ENCODE data around the gene NELL1. TPM values are rescaled to one million over a fixed set of nuclear protein-coding genes. Genes with fewer than 3 reads are reported as not detected.

The NELL1 gene
- total RNA-seq, 2 donors from 2014 or later: not detected

GRCh38 chr11:20926799-20927540 is 257.6 kb downstream of the NELL1 start:
- Histone ChIP-seq H3K27me3 (no peaks in the 10 kb centered on the region), H3K4me1 (no peaks in the 10 kb centered on the region), H3K9me3 (no peaks in the 10 kb centered on the region), H3K27ac (no peak overlapping the region), H3K36me3 (replicated peaks in 1 of 2; ENCODE audit: insufficient read depth in 1 of 2, low read depth in 2 of 2) (no peaks in the 10 kb centered on the region), H3K4me3 (no peak overlapping the region)
- no peak for DNase-seq
- no peak for ATAC-seq
- intact Hi-C loops (cut with DNase I): no loop called here
- 33 to 38% methylated on average over 4 of the region's 4 CpGs for WGBS, 2 donors
- TF ChIP-seq CTCF (IDR thresholded peaks at IDR 0.05): no peak
- no peak for TF ChIP-seq POLR2A (IDR thresholded peaks at IDR 0.05)

- intact Hi-C loops (cut with DNase I): no loop called here
- 35 to 36% methylated on average over 3 of the region's 3 CpGs for WGBS, 2 donors
- no peaks in the 10 kb centered on the region for H3K9me3 ChIP-seq
- no peak overlapping the region for H3K27ac ChIP-seq
- TF ChIP-seq POLR2A (IDR thresholded peaks at IDR 0.05) (no peak), CTCF (IDR thresholded peaks at IDR 0.05) (no peak)
- H3K4me3 ChIP-seq: no peak overlapping the region
- ATAC-seq (no peak), DNase-seq (no peak)
- H3K27me3 ChIP-seq: no peaks in the 10 kb centered on the region
- no peaks in the 10 kb centered on the region for H3K36me3 ChIP-seq (replicated peaks in 1 of 2; ENCODE audit: insufficient read depth in 1 of 2, low read depth in 2 of 2)
- H3K4me1 ChIP-seq: no peaks in the 10 kb centered on the region
These were observed 261.6 kb downstream of the NELL1 start for GRCh38 chr11:20931029-20931428.

GRCh38 chr11:20933086-20933485 is 263.7 kb downstream of the NELL1 start:
- Histone ChIP-seq H3K4me3 (no peak overlapping the region), H3K27me3 (no peaks in the 10 kb centered on the region), H3K36me3 (replicated peaks in 1 of 2; ENCODE audit: insufficient read depth in 1 of 2, low read depth in 2 of 2) (no peaks in the 10 kb centered on the region), H3K27ac (no peak overlapping the region), H3K9me3 (no peaks in the 10 kb centered on the region), H3K4me1 (no peaks in the 10 kb centered on the region)
- intact Hi-C loops (cut with DNase I): no loop called here
- 42 to 44% methylated on average over 3 of the region's 3 CpGs for WGBS, 2 donors
- TF ChIP-seq POLR2A (IDR thresholded peaks at IDR 0.05): no peak
- TF ChIP-seq CTCF (IDR thresholded peaks at IDR 0.05): no peak
- ATAC-seq (no peak), DNase-seq (no peak)

DNA sequence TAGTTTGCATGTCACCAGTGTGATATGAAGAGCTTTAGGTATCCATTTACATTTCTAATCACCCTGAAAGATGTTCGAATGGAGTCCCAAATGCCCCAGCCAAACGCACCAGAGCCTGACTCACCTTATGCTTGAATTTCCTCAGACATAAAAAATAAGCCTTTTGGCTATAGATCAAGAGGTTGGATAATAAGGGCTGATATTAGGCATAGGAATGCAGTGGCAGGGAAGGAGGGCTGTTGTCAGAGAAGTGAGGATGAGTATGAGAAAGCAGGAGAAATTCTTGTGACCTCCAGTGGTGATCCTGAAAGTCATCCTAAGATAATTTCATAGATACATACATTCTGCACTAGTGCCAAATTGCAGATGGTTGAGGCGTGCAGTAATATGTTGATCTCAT is 264.6 kb downstream of the NELL1 start:
- 56 to 61% methylated on average over 3 of the region's 3 CpGs for WGBS, 2 donors
- H3K36me3 ChIP-seq (replicated peaks in 1 of 2; ENCODE audit: insufficient read depth in 1 of 2, low read depth in 2 of 2): no peaks in the 10 kb centered on the region
- H3K4me1 ChIP-seq: no peaks in the 10 kb centered on the region
- TF ChIP-seq POLR2A (IDR thresholded peaks at IDR 0.05) (no peak), CTCF (IDR thresholded peaks at IDR 0.05) (no peak)
- no peak for ATAC-seq
- H3K27ac ChIP-seq: no peak overlapping the region
- intact Hi-C loops (cut with DNase I): no loop called here
- H3K4me3 ChIP-seq: no peak overlapping the region
- H3K27me3 ChIP-seq: no peaks in the 10 kb centered on the region
- DNase-seq: no peak
- H3K9me3 ChIP-seq: no peaks in the 10 kb centered on the region

DNA sequence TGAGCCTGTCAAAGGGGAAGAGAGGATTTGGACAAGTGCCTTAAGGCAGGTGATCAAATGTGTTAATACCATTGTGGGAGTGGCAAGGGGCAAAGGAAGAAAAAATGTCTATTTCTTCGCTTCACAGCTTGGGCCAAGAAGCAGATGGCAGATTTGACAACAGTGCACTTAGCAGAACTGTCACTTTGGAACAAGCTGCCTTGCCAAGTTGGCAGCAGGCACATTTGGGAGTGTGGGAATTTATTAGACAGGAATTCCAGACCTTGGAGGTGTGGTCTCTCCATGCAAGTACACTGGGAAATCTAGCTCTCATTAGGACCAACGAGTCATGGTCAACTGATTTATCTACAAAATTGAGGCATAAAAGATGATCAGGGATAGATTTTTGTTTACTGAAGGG is 265.1 kb downstream of the NELL1 start:
- no peak overlapping the region for H3K4me3 ChIP-seq
- H3K9me3 ChIP-seq: no peaks in the 10 kb centered on the region
- intact Hi-C loops (cut with DNase I): no loop called here
- 34 to 39% methylated on average over 2 of the region's 2 CpGs for WGBS, 2 donors
- DNase-seq: no peak
- H3K4me1 ChIP-seq: no peaks in the 10 kb centered on the region
- ATAC-seq: no peak
- no peak overlapping the region for H3K27ac ChIP-seq
- no peak for TF ChIP-seq POLR2A (IDR thresholded peaks at IDR 0.05)
- no peaks in the 10 kb centered on the region for H3K36me3 ChIP-seq (replicated peaks in 1 of 2; ENCODE audit: insufficient read depth in 1 of 2, low read depth in 2 of 2)
- H3K27me3 ChIP-seq: no peaks in the 10 kb centered on the region

Measured in body of pancreas (tissue), 4 donors.